ENCODE measurements around the gene ATOX1.

- TF ChIP-seq CTCF (IDR thresholded peaks at IDR 0.05) = no peak
- no peak for TF ChIP-seq POLR2A (IDR thresholded peaks at IDR 0.05)
Observed at GRCh38 chr5:151708126-151708525, 50.3 kb downstream of the ATOX1 start.
